ENCODE data around the gene SHQ1.

GRCh38 chr3:72847282-72847681 is 963 bp downstream of the SHQ1 start:
- TF ChIP-seq POLR2AphosphoS5 (IDR thresholded peaks at IDR 0.05), result no peak
- no peak for TF ChIP-seq POLR2A (IDR thresholded peaks at IDR 0.05)

Data from sigmoid colon (tissue), 4 donors.